Measurements from ENCODE around the gene TRANK1. TPM values are rescaled to one million over a fixed set of nuclear protein-coding genes. Genes with fewer than 3 reads are reported as not detected.
"Not testable (repeated sequence)": the region's sequence is repeated elsewhere in the genome, so short reads cannot be mapped to it uniquely, and the experiment has no call there.

TRANK1 gene
- total and polyA plus RNA-seq, 10 donors, result 5.3 to 75.6 (median 54.2) TPM

DNA sequence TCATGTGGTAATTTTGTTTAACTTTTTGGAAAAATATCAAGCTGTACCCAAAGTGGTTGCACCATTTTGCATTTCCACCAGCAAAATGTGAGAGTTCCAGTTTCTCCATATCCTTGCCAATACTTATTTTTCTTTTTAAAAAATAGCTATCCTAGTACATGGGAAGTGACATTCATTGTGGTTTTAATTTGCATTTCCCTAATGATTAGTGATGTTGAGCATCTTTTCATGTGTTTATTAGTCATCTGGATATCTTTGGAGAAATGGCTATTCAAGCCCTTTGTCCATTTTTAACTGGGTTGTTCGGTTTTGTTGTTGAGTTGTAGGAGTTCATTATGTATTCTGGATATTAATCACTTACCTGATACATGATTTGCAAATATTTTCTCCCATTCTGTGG lies 19.5 kb upstream of the TRANK1 start:
- no peak for DNase-seq
- Histone ChIP-seq H3K27ac (no peak overlapping the region), H3K4me1 (peaks cover 0 to 14% (median 3%) of the 10 kb centered on the region in 6 donors), H3K4me3 (no peak overlapping the region), H3K27me3 (replicated peaks in 1 of 7) (no peaks in the 10 kb centered on the region), H3K9me3 (no peaks in the 10 kb centered on the region), H3K36me3 (no peaks in the 10 kb centered on the region)
- TF ChIP-seq, protein P1, sequence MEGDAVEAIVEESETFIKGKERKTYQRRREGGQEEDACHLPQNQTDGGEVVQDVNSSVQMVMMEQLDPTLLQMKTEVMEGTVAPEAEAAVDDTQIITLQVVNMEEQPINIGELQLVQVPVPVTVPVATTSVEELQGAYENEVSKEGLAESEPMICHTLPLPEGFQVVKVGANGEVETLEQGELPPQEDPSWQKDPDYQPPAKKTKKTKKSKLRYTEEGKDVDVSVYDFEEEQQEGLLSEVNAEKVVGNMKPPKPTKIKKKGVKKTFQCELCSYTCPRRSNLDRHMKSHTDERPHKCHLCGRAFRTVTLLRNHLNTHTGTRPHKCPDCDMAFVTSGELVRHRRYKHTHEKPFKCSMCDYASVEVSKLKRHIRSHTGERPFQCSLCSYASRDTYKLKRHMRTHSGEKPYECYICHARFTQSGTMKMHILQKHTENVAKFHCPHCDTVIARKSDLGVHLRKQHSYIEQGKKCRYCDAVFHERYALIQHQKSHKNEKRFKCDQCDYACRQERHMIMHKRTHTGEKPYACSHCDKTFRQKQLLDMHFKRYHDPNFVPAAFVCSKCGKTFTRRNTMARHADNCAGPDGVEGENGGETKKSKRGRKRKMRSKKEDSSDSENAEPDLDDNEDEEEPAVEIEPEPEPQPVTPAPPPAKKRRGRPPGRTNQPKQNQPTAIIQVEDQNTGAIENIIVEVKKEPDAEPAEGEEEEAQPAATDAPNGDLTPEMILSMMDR (IDR thresholded peaks at IDR 0.05 in 8 of 11, conservative IDR thresholded peaks at IDR 0.05 in 3 of 11), result no peak
- no peak for TF ChIP-seq POLR2A (IDR thresholded peaks at IDR 0.05)
- TF ChIP-seq POLR2AphosphoS5 (IDR thresholded peaks at IDR 0.05), result no peak
- intact Hi-C loops (cut with DNase I; ENCODE audit: low total_unique reads), result no loop called here
- WGBS, 5 donors, result 86 to 93% (median 91%) methylated on average over 1 of the region's 1 CpG

DNA sequence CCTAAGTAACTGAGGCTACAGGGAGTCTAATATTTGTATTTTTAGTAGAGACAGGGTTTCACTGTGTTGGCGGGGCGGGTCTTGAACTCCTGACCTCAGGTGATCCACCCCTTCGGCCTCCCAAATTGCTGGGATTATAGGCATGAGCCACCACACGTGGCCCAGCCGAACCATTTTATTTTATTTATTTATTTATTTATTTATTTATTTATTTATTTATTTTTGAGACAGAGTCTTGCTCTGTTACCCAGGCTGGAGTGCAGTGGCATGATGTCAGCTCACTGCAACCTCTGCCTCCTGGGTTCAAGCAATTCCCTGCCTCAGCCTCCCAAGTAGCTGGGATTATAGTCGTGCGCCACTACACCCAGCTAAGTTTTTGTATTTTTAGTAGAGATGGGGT lies 18.2 kb upstream of the TRANK1 start:
- intact Hi-C loops (cut with DNase I; ENCODE audit: low total_unique reads), result not testable (repeated sequence)

DNA sequence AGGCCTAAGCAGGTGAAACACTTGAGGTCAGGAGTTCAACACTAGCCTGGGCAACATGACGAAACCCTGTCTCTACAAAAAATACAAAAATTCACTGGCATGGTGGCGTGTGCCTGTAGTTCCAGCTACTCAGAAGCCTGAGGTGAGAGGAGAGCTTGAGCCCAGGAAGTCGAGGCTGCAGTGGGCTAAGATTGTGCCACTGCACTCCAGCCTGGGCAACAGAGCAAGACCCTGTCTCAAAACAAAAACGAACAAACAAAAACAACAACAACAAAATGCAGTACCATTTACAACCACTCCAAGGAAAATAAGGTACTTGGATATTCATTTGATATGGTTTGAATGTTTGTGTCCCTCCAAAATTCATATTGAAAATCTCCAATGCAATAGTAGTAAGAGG lies 15.6 kb upstream of the TRANK1 start:
- Histone ChIP-seq H3K27me3 (replicated peaks in 1 of 7) (no peaks in the 10 kb centered on the region), H3K36me3 (no peaks in the 10 kb centered on the region), H3K27ac (no peak overlapping the region), H3K9me3 (no peaks in the 10 kb centered on the region), H3K4me1 (peaks cover 0 to 25% (median 4%) of the 10 kb centered on the region in 6 donors), H3K4me3 (no peak overlapping the region)
- TF ChIP-seq, protein P1 (IDR thresholded peaks at IDR 0.05 in 8 of 11, conservative IDR thresholded peaks at IDR 0.05 in 3 of 11), result peak in 1 of 11 experiments; percentile 3
- TF ChIP-seq POLR2AphosphoS5 (IDR thresholded peaks at IDR 0.05) (no peak), POLR2A (IDR thresholded peaks at IDR 0.05) (no peak)
- intact Hi-C loops (cut with DNase I; ENCODE audit: low total_unique reads), result no loop called here
- no peak for DNase-seq
- 83 to 91% (median 88%) methylated on average over 4 of the region's 4 CpGs for WGBS, 5 donors

More for the DNA sequence above, 18.2 kb upstream of the TRANK1 start:
- 95 to 98% (median 96%) methylated on average over 7 of the region's 7 CpGs for WGBS, 5 donors
- H3K4me3 ChIP-seq; H3K36me3 ChIP-seq; DNase-seq; H3K27ac ChIP-seq; H3K27me3 ChIP-seq (replicated peaks in 1 of 7); H3K9me3 ChIP-seq: not testable (repeated sequence)
- H3K4me1 ChIP-seq, result peaks cover 0 to 19% (median 4%) of the 10 kb centered on the region in 6 donors

DNA sequence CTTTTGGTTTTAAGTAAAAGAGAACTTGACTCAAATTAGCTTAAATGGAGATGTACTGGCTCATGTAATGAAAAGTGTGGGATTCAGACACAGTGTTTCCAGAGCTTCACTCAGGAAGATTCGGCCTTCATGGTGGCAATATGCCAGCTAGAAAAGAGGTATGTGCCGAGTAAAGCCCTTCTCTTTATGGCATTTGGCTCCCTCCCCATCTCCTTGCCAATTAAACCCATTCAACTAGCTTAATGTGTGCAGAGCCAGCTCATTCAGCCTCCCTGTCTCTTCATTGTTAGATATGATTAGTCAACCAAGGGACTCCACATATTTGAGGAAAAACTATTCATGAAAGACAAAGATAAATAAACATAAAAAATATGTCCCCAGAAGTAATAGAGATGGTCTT lies 15.0 kb upstream of the TRANK1 start:
- DNase-seq, result no peak
- TF ChIP-seq, protein P1 (IDR thresholded peaks at IDR 0.05 in 8 of 11, conservative IDR thresholded peaks at IDR 0.05 in 3 of 11), result no peak
- TF ChIP-seq POLR2AphosphoS5 (IDR thresholded peaks at IDR 0.05), result no peak
- no peak for TF ChIP-seq POLR2A (IDR thresholded peaks at IDR 0.05)
- Histone ChIP-seq H3K27ac (no peak overlapping the region), H3K4me1 (peaks cover 0 to 21% (median 4%) of the 10 kb centered on the region in 6 donors), H3K4me3 (no peak overlapping the region), H3K9me3 (no peaks in the 10 kb centered on the region), H3K27me3 (replicated peaks in 1 of 7) (no peaks in the 10 kb centered on the region), H3K36me3 (no peaks in the 10 kb centered on the region)
- intact Hi-C loops (cut with DNase I; ENCODE audit: low total_unique reads), result loop anchor here (5.0 kb wide), 1 partner anchor 228 kb away; no protein-coding TSS in a partner anchor
- 59 to 83% (median 66%) methylated on average over 2 of the region's 2 CpGs for WGBS, 5 donors
